Gastroesophageal sphincter (tissue), 4 donors: ENCODE results near the gene KIDINS220. TPM values are rescaled to one million over a fixed set of nuclear protein-coding genes. Genes with fewer than 3 reads are reported as not detected.
A peak's percentile ranks its signal among the peaks of the same experiment; 100 is the strongest.

Source experiments
- ATAC-seq: fragments of 150-250 bp; one replicate; pipeline ENCODE4 v1.9.1; 2016; ENCODE audit warnings: mild to moderate bottlenecking, moderate library complexity
- H3K27ac ChIP-seq, 4 donors: fragments of 200-600 bp; sonication (generic) in 3 of 4; 1 replicate in 3 of 4; 2 replicates in 1 of 4; pipeline ENCODE4 v1.5.1; 2016 to 2019
- H3K27me3 ChIP-seq: fragments of 200-600 bp; sonication (generic); one replicate; pipeline ENCODE4 v1.5.1; 2019
- H3K36me3 ChIP-seq, 2 donors: fragments of 200-600 bp; sonication (generic); one replicate each; pipeline ENCODE4 v1.5.1; 2019; ENCODE audit warnings: control low read depth in 1 of 2
- H3K4me1 ChIP-seq, 3 donors: fragments of 200-600 bp; sonication (generic); 1 replicate in 2 of 3; 2 replicates in 1 of 3; pipeline ENCODE4 v1.5.1; 2016 to 2019; ENCODE audit warnings: control low read depth in 2 of 3
- H3K4me3 ChIP-seq, 2 donors: fragments of 200-600 bp; sonication (generic); one replicate each; pipeline ENCODE4 v1.5.1; 2019; ENCODE audit warnings: mild to moderate bottlenecking in 1 of 2, moderate library complexity in 1 of 2
- H3K9me3 ChIP-seq, 3 donors: fragments of 200-600 bp; sonication (generic); one replicate each; pipeline ENCODE4 v1.5.1; 2017 to 2019; ENCODE audit warnings: control low read depth in 2 of 3
- EP300 ChIP-seq: sonication (generic); formaldehyde crosslinking; IDR thresholded peaks from one replicate; pipeline ENCODE4 v1.6.1; 2017; ENCODE audit warnings: antibody characterized with exemption, mild to moderate bottlenecking
- POLR2A ChIP-seq, 2 donors: fragments of 450-650 bp; IDR thresholded peaks; one replicate each; pipeline ENCODE4 v1.6.1; 2017; ENCODE audit warnings: antibody characterized with exemption in 2 of 2, mild to moderate bottlenecking in 2 of 2, moderate library complexity in 1 of 2
- POLR2AphosphoS5 ChIP-seq: sonication (generic); formaldehyde crosslinking; IDR thresholded peaks from one replicate; pipeline ENCODE4 v1.6.1; 2017; ENCODE audit warnings: antibody characterized with exemption
- WGBS, 2 donors: methylation state at CpG; one replicate each; pipeline ENCODE4 v1.1.5; 2018; ENCODE audit warnings: low coverage in 1 of 2; 5-methylcytosine and 5-hydroxymethylcytosine counted together
- total RNA-seq, 4 donors: library from RNA; depleted of rRNA; stranded (reverse); fragments of >200 nt; gene quantifications; one replicate each; pipeline ENCODE4 v1.1.0, GENCODE V29; 2016
- TF ChIP-seq, protein P1 (sequence below), 4 experiments: fragments of 200-600 bp in 2 of 4; fragments of 450-650 bp in 2 of 4; sonication (generic) in 1 of 4; IDR thresholded peaks; one replicate each; pipeline ENCODE4 v1.5.1; 2017 to 2019; ENCODE audit warnings: antibody characterized with exemption in 4 of 4, mild to moderate bottlenecking in 2 of 4, moderate library complexity in 2 of 4

The KIDINS220 gene
- total RNA-seq, 4 donors from 2014 or later, result 73.3 to 122 (median 88.9) TPM

DNA sequence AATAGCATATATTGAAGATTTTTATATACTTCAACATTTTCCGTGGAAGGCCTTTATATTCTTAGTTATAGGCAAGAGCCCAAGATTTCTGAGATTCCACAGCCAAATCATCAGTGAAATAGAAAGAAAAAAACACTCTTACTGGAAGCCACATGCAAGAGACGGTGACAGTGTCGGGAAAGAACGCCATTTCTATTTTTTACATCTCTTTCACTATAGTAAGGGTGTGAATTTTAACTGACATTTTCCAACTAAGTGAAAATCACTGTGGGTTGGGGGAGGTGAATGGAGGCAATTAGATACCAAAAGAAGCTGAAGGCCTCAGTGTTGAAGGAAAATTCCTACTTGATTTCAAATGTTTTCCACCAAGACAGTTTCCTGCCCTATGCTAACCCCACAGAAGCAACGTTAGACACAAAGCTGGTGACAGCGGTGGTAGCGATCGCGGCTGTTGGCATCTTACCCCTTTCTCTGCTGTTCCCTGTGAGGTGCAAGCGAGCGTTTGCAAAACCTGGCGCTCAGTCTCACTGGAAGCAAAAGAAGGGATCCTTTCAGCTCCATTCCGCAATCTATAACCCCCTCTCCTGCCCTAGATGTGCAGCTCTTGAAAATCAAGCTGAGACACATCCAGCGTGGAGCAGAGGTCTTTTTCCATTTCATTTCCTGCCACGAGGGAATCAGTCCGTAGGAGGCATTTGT, 135.6 kb downstream of the KIDINS220 start:
- H3K27ac ChIP-seq, result no peak overlapping the region
- H3K4me1 ChIP-seq, result no peaks in the 10 kb centered on the region
- no peaks in the 10 kb centered on the region for H3K27me3 ChIP-seq
- 66 to 82% methylated on average over 5 to 15 of the region's 16 CpGs for WGBS, 2 donors
- ATAC-seq, result no peak
- H3K4me3 ChIP-seq, result no peak overlapping the region
- H3K9me3 ChIP-seq, result no peaks in the 10 kb centered on the region
- no peak for TF ChIP-seq POLR2A (IDR thresholded peaks at IDR 0.05)
- TF ChIP-seq, protein P1, sequence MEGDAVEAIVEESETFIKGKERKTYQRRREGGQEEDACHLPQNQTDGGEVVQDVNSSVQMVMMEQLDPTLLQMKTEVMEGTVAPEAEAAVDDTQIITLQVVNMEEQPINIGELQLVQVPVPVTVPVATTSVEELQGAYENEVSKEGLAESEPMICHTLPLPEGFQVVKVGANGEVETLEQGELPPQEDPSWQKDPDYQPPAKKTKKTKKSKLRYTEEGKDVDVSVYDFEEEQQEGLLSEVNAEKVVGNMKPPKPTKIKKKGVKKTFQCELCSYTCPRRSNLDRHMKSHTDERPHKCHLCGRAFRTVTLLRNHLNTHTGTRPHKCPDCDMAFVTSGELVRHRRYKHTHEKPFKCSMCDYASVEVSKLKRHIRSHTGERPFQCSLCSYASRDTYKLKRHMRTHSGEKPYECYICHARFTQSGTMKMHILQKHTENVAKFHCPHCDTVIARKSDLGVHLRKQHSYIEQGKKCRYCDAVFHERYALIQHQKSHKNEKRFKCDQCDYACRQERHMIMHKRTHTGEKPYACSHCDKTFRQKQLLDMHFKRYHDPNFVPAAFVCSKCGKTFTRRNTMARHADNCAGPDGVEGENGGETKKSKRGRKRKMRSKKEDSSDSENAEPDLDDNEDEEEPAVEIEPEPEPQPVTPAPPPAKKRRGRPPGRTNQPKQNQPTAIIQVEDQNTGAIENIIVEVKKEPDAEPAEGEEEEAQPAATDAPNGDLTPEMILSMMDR (IDR thresholded peaks at IDR 0.05), result no peak
- no peak for TF ChIP-seq EP300
- TF ChIP-seq POLR2AphosphoS5, result no peak
- no peaks in the 10 kb centered on the region for H3K36me3 ChIP-seq

DNA sequence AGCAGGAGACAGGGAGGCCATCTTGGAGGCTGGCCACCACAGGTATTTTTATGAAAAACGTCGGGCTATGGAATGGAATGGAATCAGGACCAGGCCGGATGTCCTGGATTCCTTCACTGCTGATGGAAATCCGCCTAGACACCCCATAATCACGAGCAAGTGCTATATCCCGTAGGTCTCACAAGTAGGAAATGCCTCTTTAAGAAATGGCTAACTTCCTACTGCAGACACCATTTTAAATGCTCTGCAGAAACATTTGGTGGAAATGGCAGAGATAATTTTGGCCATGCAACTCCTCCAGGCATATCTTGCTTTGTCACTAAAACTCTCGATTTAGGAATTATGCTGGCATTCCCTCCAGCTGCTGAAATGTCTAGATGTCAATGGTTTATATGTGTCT, 137.6 kb downstream of the KIDINS220 start:
- no peaks in the 10 kb centered on the region for H3K4me1 ChIP-seq
- no peak for TF ChIP-seq POLR2A (IDR thresholded peaks at IDR 0.05)
- TF ChIP-seq EP300, result no peak
- H3K27ac ChIP-seq, result no peak overlapping the region
- no peak overlapping the region for H3K4me3 ChIP-seq
- WGBS, 2 donors, result 90 to 92% methylated on average over 5 to 7 of the region's 7 CpGs
- ATAC-seq, result no peak
- no peaks in the 10 kb centered on the region for H3K27me3 ChIP-seq
- H3K9me3 ChIP-seq, result no peaks in the 10 kb centered on the region
- no peaks in the 10 kb centered on the region for H3K36me3 ChIP-seq

DNA sequence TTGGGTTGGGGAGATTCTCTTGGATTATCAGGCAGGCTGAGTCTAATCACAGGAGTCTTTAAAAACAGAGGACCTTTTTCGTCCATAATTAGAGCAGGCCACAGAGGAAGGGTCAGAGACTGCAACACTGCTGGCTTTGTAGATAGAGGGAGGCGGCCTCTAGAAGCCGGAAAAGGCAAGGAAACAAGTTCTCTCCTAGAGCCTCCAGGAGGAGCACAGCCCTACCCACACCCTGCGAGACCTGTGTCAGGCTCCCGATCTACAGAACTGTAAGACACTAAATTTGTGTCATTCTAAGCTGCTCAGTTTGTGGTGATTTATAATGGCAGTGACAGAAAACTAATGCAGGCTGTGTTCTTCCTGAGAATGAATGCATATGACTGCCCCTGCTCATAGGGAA, 140.2 kb downstream of the KIDINS220 start:
- ATAC-seq, result no peak
- 79 to 81% methylated on average over 2 to 3 of the region's 5 CpGs for WGBS, 2 donors

DNA sequence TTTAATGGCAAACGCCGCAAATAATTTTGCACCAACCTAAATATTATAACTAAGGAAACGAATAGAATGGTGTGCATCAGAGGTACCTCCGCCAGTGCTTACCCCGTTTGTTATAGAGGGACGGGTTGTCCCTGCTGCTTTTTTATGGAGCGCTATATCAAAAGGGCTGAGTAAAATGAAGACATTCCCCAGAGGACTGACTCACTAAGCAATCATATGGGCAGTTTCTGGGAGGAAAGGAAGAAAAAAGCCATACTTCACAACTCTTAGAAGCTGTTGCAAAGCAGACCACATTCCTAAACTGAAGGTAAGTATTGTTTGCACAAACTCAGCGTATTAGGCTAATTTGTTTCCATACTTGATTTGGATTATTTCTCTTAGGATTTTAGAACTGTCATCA, 142.7 kb downstream of the KIDINS220 start:
- 81 to 87% methylated on average over 8 of the region's 8 CpGs for WGBS, 2 donors
- TF ChIP-seq EP300 (no peak), POLR2AphosphoS5 (no peak), POLR2A (IDR thresholded peaks at IDR 0.05) (no peak)
- TF ChIP-seq, protein P1 (IDR thresholded peaks at IDR 0.05), result no peak
- H3K27ac ChIP-seq, result no peak overlapping the region
- H3K4me1 ChIP-seq, result peaks cover 0 to 7% (median 0%) of the 10 kb centered on the region in 3 donors
- ATAC-seq, result no peak
- peaks cover 11% of the 10 kb centered on the region for H3K27me3 ChIP-seq
- H3K36me3 ChIP-seq, result no peaks in the 10 kb centered on the region
- H3K4me3 ChIP-seq, result no peak overlapping the region
- no peaks in the 10 kb centered on the region for H3K9me3 ChIP-seq

More for the DNA sequence above, 140.2 kb downstream of the KIDINS220 start:
- no peaks in the 10 kb centered on the region for H3K36me3 ChIP-seq
- H3K4me3 ChIP-seq, result no peak overlapping the region
- TF ChIP-seq POLR2AphosphoS5, result no peak
- peaks cover 11% of the 10 kb centered on the region for H3K27me3 ChIP-seq
- H3K9me3 ChIP-seq, result no peaks in the 10 kb centered on the region
- peaks cover 0 to 7% (median 0%) of the 10 kb centered on the region in 3 donors for H3K4me1 ChIP-seq
- no peak overlapping the region for H3K27ac ChIP-seq

DNA sequence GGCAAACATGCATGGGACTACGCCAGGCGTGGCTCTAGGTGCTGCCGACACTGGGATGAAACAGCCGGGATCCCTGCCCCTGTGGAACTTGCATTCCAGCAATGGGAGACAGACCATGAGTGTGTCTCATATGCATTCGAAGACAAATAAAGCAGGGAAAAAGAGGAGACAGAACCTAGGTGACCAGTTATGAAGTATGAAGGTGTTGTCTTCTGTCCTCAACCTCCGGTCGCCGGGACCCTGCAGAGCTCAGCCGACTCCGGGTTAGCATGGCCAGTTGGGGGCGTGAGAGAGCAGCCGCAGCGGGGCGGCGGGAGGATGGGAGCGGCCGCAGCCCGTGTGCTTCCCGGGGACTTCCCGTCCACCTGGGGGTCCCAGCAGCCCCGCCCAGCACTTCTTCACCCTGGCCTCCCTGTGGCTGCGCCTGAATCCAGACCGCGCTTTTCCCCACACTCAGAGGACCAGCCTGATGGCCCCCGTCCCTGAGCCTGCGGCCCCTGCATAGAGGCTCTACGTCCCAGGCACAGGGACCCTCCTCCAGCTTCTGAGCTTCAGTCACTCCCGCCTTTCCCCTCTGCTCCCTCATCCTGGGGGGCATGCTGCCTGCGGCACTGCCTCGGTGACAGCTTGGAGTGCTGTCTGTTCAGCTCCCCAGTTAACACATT, 144.1 kb downstream of the KIDINS220 start:
- Histone ChIP-seq H3K27me3 (peaks cover 11% of the 10 kb centered on the region), H3K27ac (no peak overlapping the region), H3K4me1 (peaks cover 0 to 7% (median 0%) of the 10 kb centered on the region in 3 donors), H3K36me3 (no peaks in the 10 kb centered on the region), H3K4me3 (peak overlapping the region in 1 of 2 donors; percentile 32), H3K9me3 (no peaks in the 10 kb centered on the region)
- ATAC-seq, result peak; percentile 48
- 22 to 31% methylated on average over 10 to 21 of the region's 30 CpGs for WGBS, 2 donors
- no peak for TF ChIP-seq EP300
- TF ChIP-seq, protein P1 (IDR thresholded peaks at IDR 0.05), result peak in 2 of 4 experiments; percentile 26 to 68

DNA sequence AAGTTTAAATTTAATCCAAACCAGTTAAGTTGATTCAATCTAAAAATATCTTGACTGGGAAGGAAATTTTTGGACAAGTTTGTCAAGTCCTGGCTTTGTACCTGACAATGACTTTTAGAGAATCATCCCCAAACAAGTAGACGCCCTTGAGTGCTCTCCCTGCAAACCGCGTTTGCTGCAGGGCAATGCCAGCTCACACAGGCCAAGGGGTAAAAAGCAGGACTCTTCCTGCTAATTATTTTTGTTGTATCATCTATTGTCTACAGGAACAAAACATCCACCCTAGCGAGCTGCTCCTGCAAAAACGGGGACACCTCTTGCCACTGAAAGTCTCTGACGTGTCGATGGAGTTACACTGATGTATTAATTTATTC, 144.6 kb downstream of the KIDINS220 start:
- no peaks in the 10 kb centered on the region for H3K9me3 ChIP-seq
- H3K27me3 ChIP-seq, result peaks cover 11% of the 10 kb centered on the region
- WGBS, 2 donors, result 53 to 60% methylated on average over 3 to 7 of the region's 7 CpGs
- H3K4me1 ChIP-seq, result peaks cover 0 to 7% (median 0%) of the 10 kb centered on the region in 3 donors
- no peak overlapping the region for H3K4me3 ChIP-seq
- ATAC-seq, result no peak
- H3K36me3 ChIP-seq, result no peaks in the 10 kb centered on the region
- TF ChIP-seq POLR2A (IDR thresholded peaks at IDR 0.05), result no peak
- no peak for TF ChIP-seq POLR2AphosphoS5
- TF ChIP-seq, protein P1 (IDR thresholded peaks at IDR 0.05), result no peak
- TF ChIP-seq EP300, result no peak
- H3K27ac ChIP-seq, result no peak overlapping the region
